Stimulated activated CD4-positive, alpha-beta T cell treated with anti-CD3 and anti-CD28 coated beads, Interleukin-12 subunit alpha, Interleukin-12 subunit beta, amount 100 ng/mL, for 4 hours (primary cell): ENCODE measurements around the gene PLCB1.
"Not testable (repeated sequence)": the region's sequence is repeated elsewhere in the genome, so short reads cannot be mapped to it uniquely, and the experiment has no call there.

ENCODE experiments used
- DNase-seq: peaks from one replicate; pipeline ENCODE4 v3.0.0-alpha.2; 2020

Gene PLCB1

DNA sequence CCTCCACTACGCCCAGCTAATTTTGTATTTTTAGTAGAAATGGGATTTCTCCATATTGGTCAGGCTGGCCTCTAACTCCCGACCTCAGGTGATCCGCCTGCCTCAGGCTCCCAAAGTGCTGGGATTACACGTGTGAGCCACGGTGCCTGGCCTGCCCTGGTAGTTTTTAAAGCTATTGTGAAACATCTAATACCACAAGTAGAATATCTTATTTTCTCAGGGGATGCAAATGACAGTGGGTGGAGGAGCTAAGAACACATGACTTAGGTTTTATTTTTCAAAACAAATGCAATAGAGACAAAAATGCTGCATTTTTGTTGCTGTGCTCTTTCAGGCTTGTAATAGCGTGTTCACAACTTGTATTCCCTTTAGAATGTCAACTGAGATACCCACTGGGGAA, 671.9 kb downstream of the PLCB1 start:
- no peak for DNase-seq

DNA sequence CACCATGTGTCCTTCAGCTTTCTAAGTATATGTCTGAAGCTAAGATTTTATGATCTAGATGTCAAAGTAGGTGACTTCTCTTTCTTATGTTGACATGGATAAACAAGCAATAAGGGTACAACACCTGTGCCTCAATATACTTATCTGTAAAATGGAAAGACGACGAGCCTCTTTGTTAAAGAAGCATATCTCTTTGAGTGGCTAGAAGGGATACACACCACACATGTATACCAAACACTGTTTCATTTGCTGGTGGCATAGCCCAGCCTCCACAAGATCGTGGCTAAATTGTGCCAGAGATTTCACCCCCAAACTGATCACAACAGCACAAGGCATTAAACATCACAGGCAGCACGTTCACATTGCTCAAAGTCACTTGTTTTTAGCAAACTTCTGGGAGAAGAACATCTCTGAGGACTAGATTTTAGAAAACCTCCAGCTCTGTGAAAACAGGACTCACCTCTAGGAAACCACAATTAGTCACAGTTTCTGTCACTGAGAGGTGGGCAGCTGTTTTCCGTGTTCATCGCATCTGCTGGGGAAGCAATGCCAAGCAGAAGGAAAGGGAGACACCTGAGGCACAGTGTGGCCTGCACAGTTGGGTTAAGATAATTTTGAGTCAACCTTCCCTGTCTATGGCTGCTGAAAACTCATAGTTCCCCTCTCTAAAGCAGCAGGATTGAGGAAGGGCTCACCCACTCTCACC, 673.8 kb downstream of the PLCB1 start:
- no peak for DNase-seq

DNA sequence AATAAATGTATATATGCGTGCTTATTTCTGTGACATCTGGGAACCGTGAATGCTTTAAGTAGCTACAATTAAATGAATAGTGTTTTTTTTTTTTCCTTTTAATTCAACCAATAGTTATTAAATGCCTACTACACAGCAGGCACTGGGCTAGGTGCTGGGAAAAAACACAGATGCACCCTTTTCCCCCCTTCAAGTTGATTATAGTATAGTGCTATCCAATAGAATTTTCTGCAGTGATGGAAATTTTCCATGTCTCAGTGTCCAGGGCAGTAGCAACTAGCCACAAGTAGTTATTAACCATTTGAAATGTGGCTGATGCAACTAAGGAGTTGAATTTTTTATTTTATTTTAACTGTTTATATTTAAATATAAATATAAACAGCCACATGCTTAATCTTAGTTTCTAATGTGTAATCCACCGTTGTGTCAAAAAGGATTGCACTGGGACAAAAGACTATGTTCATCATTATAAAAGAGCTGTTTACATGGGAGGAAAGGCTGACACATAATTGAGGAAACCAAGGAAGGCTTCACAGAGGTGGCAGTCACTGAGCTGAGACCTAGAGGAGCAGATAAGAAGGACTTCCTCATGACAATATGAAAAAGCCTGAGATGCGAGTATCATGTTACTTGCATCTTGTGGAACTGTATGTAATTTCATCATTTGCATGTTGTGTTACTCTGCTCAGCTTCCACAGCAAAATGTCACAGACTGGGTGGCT, 675.6 kb downstream of the PLCB1 start:
- DNase-seq: no peak

DNA sequence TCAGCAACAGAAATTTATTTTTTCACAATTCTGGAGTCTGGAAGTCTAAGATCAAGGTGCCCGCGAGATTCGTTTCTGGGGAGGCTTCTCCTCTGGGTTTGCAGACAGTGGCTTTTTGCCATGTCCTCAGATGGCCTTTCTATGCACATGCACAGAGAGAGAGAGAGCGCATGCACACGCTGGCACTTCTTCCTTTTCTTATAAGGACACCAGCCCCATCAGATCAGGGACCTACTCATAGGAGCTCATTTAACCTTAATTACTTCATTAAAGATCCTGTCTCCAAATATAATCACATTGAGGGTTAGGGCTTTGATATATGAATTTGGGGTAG, 676.1 kb downstream of the PLCB1 start:
- DNase-seq: no peak

DNA sequence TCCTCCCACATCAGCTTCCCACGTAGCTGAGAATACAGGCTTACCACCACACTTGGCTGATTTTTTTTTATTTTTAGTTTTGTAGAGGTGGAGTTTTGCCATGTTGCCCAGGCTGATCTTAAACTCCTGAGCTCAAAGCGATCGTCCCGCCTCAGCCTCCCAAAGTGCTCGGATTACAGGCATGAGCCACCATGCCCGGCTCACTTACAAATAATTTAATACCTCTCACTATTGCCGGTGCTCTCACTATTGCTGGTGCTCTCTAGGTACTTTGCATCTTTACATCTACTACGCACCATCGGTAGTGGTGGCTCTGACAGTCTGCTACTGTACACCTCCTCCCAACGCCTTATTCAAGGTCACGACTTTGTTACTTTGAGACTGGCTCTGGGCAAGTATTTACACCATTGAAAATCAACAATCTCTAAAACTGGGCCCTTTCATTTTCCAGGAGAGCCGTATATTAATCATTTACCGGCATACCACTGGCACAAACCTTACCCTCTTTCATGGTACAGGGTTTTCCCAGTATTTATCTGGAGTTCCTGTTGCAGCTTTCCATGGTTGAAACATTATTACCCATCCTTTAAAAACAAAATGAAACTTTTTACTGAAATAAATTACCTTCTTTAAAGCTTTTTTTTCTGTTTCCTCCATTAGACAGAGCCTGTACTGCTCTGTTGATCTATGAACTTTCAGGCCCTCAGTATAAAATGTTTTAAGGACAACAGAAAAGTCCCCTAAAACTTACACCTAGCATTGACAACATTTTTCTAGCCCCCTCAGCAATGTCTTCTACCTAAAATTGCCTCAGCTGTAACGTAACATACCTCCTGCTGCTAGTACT, 677.3 kb downstream of the PLCB1 start:
- DNase-seq: no peak

DNA sequence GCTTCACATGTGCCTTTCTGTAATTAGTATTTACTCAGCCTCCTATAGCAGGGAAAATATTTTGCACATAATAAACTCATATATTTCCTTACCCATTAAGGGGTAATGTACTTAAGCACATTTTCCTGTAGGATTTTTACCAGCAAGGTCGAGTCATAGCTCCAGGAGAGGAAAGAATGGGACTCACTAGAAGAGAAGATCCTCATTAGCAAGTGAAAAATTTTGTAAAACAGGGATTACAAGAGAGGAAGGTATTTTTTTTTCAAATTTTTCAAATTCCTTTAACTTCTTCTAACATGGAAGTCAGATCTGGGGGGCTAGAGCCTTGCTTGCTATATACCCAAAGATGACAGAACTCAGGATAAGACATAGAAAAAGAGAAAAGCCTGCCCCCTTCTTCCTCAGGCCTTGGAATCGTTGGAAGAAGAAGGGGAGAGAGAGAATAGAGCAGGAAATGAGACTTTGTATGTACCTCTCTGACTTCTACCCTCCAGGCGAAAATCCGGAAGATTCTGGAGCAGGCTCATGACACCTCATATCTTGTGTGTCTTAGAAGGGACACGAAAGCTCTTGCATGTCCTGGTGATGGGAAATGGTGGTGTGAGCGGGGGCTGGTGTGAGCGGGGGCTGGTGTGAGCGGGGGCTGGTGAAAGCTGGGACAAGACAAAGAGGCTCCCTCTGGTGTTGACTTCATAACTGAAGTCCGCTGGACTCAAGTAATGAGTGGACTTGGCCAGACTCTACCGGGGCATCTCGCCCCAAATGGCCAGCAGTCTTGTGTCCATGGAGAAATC, 679.9 kb downstream of the PLCB1 start:
- no peak for DNase-seq

DNA sequence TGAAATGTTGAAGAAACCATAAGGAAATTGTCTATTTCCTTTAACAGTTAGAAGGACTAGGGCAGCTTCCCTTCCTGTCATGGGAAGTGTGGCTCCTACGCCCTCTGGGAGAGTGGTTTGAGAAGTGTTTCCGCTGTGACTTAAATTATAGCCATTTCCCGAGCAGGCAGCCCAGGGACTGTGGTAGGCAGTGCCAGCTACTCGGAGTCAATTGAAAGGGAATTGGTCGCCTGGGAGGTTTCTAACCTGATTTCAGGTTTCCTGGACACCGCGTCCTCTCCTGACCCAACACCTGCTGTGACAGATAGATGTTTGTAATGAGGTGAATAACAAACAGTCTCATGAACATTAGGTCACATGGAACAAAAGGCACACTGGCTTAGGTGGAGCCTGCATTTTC, 680.8 kb downstream of the PLCB1 start:
- DNase-seq: no peak

DNA sequence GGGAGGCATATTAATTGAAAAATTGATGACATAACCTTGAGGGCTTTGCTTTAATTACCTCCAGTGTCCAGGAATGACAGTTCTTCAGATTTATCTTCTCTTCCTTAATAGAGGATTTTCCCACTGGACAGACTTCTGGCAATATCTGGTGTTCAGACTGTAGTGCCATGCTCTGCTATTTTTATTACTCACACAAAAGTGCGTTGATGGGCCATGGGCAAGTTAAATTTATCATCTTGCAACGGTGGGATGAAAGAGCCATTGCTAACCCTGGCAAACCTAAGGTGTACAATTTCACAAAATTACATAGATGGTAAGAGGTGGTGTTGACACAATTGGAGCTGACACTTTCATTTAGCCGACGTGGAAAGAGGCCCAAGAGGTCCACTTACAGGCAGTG, 683.1 kb downstream of the PLCB1 start:
- DNase-seq: no peak

DNA sequence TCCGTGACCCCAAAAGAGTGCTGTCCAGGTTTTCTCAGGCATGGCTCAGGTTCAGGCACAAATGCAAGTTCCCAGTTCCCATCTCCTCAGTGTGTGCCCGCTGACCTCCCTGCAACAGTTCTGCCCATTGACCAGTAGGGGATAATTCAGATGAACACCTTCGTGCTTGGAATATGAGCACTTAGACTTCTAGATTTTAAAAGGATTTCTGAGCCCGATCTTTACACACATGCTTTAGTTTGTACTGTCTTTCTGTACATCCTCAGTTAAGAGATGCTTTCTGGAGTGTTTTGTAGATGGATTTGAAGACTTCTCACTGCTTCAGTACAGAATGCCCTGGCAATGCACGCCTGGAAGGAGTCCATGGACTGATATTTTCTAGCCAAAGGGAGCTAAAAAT, 697.2 kb downstream of the PLCB1 start:
- no peak for DNase-seq

DNA sequence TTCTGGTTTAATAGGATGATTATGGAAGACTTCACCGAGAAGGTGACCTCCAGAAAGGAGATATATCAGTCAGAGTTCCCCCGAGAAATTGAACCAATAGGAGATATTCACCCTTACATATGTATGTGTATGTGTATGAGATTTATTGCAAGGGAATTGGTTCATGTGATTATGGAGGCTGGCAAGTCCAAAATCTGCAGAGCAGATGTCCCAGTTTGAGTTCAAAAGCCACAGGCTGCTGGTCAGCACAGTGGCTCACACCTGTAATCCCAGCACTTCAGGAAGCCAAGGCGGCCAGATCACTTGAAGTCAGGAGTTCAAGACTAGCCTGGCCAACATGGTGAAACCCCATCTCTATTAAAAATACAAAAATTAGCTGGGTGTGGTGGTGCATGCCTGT, 702.2 kb downstream of the PLCB1 start:
- DNase-seq: not testable (repeated sequence)

DNA sequence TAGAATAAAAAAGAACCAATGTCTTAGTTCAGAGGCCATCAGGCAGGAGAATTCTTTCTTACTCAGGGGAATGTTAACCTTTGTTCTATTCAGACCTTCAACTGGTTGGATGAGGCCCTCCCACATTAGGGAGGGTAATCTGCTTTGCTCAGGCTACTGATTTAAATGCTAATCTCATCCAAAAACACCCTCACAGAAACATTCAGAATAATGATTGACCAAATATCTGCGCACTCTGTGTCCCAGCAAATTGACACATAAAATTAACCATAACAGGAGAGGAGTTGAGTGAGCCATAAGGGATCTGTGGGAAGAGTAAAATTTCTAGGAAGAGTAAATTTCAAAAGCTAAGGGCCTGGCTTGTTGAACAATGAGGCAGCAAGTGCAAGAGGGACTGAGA, 702.8 kb downstream of the PLCB1 start:
- no peak for DNase-seq

DNA sequence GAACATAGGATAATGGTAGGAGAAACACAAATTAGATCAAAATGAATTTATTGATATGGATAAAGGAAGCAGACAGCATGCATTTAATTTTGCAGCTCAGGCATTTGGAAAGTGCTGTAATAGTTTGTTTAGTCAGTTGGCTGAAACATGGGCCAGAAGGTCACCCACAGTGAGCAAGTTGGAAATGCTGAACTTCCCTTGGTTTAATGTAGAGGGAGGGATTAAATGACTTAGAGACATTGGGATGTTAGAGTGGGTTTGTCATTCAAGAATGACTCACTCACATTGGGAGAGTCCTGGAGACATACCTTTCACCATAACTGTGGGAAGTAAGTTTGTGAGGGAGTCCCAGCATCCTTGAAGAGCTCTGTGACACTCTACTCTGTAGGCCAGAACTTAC, 705.3 kb downstream of the PLCB1 start:
- no peak for DNase-seq

DNA sequence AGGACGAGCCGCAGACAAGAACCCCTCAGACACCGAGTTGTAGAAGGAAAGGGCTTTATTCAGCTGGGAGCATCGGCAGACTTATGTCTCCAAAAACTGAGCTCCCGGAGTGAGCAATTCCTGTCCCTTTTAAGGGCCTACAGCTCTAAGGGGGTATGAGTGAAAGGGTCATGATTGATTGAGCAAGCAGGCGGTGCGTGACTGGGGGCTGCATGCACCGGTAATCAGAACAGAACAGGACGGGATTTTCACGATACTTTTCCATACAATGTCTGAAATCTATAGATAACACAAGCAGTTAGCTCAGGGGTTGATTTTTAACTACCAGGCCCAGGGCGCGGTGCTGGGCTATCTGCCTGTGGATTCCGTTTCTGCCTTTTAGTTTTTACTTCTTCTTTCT, 710.5 kb downstream of the PLCB1 start:
- no peak for DNase-seq

DNA sequence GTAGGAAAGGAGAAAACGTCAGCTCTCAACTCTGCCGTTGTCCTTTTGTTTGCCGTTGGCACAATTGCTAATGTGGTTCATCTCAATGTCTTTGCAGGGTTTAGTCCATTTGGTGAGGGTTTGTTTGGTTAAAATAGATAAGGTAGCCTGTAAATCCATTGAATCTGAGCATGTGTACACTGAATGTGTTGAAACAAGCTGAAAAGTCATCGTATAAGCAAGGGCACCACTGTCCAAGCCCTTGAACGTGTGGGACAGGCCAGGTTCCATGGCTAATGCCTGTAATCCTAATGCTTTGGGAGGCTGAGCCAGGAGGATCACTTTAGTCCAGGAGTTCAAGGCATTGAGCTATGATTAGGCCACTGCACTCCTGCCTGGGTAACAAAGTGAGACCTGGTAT, 712.1 kb downstream of the PLCB1 start:
- no peak for DNase-seq

DNA sequence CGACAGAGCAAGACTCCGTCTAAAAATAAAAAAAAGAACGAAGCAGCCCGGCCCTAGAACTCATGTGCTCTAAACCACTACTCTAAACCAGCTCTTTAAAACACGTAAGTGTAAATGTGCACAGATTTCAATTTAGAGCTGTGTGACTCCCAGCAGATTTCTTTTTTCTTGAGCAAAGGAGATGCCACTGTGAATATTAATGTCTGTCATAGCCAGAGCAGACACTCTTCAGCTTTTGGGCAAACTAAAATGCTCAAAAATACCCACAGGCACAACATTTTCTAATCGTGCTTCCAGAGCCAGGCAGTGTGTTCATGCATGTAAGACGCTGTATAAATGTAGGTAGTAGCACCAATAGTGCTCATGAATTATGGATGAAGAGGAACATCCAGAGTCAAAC, 717.9 kb downstream of the PLCB1 start:
- DNase-seq: no peak

DNA sequence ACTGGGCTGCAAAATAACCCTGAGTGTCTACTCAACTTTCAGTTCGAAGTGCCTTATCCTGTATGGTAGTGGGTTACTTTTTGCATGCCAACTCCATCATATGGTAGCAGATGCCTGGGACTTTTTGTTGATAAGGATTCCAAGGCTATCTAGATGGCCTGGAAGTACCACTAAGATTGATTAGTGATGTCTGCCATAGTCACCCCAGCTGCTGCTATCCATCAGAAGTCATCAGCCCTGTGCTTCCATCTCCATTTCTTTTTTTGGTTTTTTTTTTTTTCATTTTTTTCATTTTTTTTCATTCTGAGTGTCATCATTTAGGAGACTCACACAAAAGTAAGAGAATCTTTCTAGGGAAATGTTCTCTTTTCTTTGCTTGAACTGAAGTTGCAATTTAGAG, 719.4 kb downstream of the PLCB1 start:
- no peak for DNase-seq

DNA sequence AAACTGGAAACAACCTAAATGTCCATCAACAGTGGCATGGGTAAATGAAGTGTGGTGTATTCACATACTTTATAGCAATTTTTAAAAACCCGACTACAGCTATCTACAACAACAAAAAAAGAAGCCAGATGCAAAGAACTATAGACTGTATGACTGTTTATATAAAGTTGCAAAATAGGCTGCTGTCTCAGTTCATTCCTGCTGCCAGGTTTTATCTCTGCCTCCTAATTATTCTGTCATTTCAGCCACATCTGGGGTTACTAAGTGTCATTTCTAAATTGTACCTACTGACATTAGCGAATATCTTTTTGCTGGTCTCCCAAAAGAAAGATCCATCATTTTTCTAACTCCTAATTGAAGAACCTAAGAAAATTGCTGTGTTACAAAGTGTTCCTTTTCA, 719.9 kb downstream of the PLCB1 start:
- DNase-seq: not testable (repeated sequence)

DNA sequence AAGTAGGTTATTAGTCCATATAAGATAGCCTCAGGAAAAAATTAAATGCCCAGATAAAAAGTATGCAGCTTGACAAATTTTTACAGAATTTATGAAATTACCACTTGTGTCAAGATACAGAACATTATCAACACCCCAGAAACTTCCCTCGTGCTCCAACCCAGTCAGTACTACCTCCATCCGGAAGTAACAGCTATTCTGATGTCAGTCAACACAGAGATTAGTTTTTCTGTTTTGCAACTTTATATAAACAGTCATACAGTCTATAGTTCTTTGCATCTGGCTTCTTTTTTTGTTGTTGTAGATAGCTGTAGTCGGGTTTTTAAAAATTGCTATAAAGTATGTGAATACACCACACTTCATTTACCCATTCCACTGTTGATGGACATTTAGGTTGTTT, 721.1 kb downstream of the PLCB1 start:
- not testable (repeated sequence) for DNase-seq

DNA sequence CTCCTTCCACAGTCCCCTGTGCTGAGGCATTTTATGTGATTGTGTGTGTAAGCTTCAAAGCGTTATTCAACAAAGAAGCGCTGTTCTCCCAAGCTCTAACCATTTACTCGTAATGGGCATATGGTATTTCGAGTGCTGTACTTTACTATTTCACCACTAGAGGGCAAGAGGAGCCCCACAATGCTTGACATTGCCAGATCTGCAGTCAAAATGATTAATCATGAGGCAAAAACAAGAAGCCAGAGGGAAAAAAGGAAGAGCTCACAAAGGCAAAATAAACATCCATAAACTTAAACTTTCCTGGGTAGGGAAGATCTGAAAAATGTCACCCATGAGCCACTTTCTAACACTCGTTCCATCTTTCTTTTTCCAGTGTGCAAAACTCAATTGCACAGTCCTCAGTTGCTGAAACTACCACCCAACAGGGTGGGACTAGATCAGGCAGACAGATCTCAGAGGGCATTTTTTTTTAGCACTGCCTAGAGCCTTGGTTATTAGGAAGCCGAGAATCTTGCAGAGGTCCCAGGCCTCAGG, 721.8 kb downstream of the PLCB1 start:
- no peak for DNase-seq

DNA sequence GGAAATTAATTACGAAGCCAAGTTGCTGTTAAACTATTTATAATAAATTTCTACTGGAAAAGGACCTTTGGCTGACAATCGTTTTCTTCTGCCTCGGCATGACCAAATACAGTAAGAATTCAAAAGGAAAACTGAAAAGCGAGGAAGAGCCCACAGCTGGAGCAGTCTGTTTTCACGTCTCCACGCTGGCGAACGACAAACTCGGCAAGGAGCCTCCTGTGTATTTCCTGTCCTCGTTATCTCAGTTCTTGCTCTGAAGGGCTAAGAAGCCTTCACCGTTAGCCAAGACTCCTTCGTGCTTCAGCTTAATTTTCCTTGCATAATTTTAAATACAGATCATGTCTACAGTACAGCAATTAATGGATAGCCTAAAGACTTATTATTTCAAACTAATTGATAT, 722.5 kb downstream of the PLCB1 start:
- DNase-seq: no peak

DNA sequence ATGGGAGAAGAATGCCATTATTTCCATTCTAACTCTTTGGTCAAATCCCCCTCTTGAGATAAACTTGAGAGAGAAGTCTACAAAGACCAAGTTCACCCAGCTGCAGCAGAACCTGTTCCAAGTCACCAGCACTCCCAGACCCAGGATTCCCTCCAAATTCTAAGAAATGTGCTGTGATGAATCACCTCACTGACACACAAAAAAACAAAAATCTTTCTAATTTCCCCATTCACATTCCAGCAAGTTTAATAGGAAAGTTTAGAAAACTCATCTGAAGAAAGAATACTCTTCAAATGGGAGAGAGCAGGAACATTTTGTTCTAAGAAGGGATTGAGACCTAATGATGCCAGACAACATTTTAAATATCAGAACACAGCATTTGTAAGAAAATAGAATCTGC, 723.2 kb downstream of the PLCB1 start:
- no peak for DNase-seq

DNA sequence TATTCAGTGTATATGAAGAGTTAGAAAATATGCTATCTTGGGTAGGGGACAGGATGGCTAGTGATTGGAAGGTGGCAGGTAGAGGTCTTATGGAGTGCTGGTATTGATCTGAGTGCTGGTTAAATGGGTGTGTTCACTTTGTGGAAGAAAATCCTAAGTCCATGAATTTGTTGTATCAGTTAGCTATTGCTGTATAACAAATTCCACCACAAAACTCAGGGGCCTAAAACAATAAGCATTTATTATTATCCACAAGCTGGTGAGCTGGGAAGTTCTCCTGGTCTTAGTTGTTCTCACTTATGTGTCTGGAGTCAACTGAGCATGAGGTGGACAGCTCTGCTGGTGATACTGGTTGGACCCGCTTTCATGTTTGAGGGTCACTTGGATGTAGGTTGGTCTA, 724.6 kb downstream of the PLCB1 start:
- no peak for DNase-seq

DNA sequence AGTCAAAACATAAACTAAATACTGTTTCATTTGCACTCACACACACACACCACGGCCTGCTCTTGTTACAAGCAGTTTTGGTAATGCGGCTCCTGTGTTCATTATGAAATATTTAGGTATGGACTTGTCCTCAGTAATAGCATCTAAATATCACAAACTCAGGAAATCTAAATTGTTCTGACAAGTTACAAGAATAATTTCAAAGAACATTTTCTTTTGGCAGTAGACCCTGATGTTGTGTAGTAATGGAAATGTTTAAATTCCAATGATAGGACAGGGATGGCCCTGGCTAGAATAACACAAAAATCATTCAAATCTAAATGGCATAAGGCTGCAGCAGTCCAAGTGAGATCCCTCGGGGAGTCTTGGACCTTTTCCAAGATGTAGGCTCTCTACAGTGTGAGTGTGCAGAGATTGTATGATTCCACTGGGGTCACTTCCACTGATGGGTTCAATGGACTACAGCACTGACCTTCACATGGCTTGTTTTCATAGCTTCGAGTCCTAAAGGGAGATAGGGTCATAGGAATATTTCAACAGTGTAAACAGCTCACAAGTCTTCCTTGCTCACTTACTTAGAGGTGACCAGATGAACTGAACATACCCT, 726.2 kb downstream of the PLCB1 start:
- no peak for DNase-seq
